Stimulated activated CD8-positive, alpha-beta memory T cell treated with anti-CD3 and anti-CD28 coated beads, Interleukin-4, amount 100 ng/mL, for 24 hours (primary cell): Measurements from ENCODE around the gene SPARCL1.
"Not testable (repeated sequence)": the region's sequence is repeated elsewhere in the genome, so short reads cannot be mapped to it uniquely, and the experiment has no call there.

Experiments
- DNase-seq: peaks from one replicate; pipeline ENCODE4 v3.0.0-alpha.2; 2020; ENCODE audit warnings: low read depth

SPARCL1 gene

GRCh38 chr4:87442889-87443288, 86.3 kb downstream of the SPARCL1 start:
- no peak for DNase-seq

GRCh38 chr4:87433342-87433741, 95.8 kb downstream of the SPARCL1 start:
- DNase-seq = no peak

GRCh38 chr4:87430038-87430437, 99.1 kb downstream of the SPARCL1 start:
- DNase-seq = no peak

GRCh38 chr4:87428979-87429378, 100.2 kb downstream of the SPARCL1 start:
- no peak for DNase-seq

GRCh38 chr4:87427518-87427868, 101.7 kb downstream of the SPARCL1 start:
- no peak for DNase-seq

- no peak for DNase-seq
Measured at GRCh38 chr4:87426865-87427517, 102.2 kb downstream of the SPARCL1 start.

- DNase-seq = no peak
Measured at GRCh38 chr4:87425711-87426110, 103.5 kb downstream of the SPARCL1 start.

- not testable (repeated sequence) for DNase-seq
Measured at GRCh38 chr4:87424099-87424543, 105.1 kb downstream of the SPARCL1 start.
